ENCODE data around the gene ZNF649. TPM values are rescaled to one million over a fixed set of nuclear protein-coding genes. Genes with fewer than 3 reads are reported as not detected.
A peak's percentile ranks its signal among the peaks of the same experiment; 100 is the strongest.

ZNF649 gene
- total RNA-seq, 4 donors from 2014 or later = 9.1 to 15.0 (median 13.6) TPM

GRCh38 chr19:51903192-51903591, 1.6 kb downstream of the ZNF649 start:
- 67% methylated on average over 8 of the region's 8 CpGs for WGBS
- H3K36me3 ChIP-seq = peaks cover 17 to 36% (median 23%) of the 10 kb centered on the region in 4 donors
- peaks cover 8 to 20% (median 15%) of the 10 kb centered on the region in 4 donors for H3K4me1 ChIP-seq
- intact Hi-C loops (cut with DNase I) = no loop called here
- H3K4me3 ChIP-seq = peak overlapping the region; percentile 66 to 72 (median 70)
- H3K27ac ChIP-seq (replicated peaks in 1 of 4) = peak overlapping the region in 2 of 4 donors; percentile 88
- TF ChIP-seq CTCF (IDR thresholded peaks at IDR 0.05) (no peak), POLR2A (IDR thresholded peaks at IDR 0.05; ENCODE audit: low read depth) (no peak), EP300 (IDR thresholded peaks at IDR 0.05) (no peak), POLR2AphosphoS5 (IDR thresholded peaks at IDR 0.05) (no peak)
- H3K9me3 ChIP-seq = peaks cover 0 to 22% (median 7%) of the 10 kb centered on the region in 4 donors
- peaks cover 0 to 20% (median 0%) of the 10 kb centered on the region in 4 donors for H3K27me3 ChIP-seq
- no peak for DNase-seq (ENCODE audit: extremely low spot score)

- H3K27ac ChIP-seq (replicated peaks in 1 of 4) = no peak overlapping the region
- no peak overlapping the region for H3K4me3 ChIP-seq
- H3K4me1 ChIP-seq = peaks cover 8 to 20% (median 15%) of the 10 kb centered on the region in 4 donors
- intact Hi-C loops (cut with DNase I) = no loop called here
- H3K36me3 ChIP-seq = peaks cover 28 to 50% (median 36%) of the 10 kb centered on the region in 4 donors
- H3K9me3 ChIP-seq = peaks cover 0 to 27% (median 7%) of the 10 kb centered on the region in 4 donors
- DNase-seq (ENCODE audit: extremely low spot score) = no peak
- 89% methylated on average over 4 of the region's 4 CpGs for WGBS
- TF ChIP-seq CTCF (IDR thresholded peaks at IDR 0.05) (no peak), EP300 (IDR thresholded peaks at IDR 0.05) (no peak), POLR2A (IDR thresholded peaks at IDR 0.05; ENCODE audit: low read depth) (no peak), POLR2AphosphoS5 (IDR thresholded peaks at IDR 0.05) (no peak)
- H3K27me3 ChIP-seq = peaks cover 0 to 7% (median 0%) of the 10 kb centered on the region in 4 donors
Observed at GRCh38 chr19:51901860-51902259, 3.0 kb downstream of the ZNF649 start.

DNA sequence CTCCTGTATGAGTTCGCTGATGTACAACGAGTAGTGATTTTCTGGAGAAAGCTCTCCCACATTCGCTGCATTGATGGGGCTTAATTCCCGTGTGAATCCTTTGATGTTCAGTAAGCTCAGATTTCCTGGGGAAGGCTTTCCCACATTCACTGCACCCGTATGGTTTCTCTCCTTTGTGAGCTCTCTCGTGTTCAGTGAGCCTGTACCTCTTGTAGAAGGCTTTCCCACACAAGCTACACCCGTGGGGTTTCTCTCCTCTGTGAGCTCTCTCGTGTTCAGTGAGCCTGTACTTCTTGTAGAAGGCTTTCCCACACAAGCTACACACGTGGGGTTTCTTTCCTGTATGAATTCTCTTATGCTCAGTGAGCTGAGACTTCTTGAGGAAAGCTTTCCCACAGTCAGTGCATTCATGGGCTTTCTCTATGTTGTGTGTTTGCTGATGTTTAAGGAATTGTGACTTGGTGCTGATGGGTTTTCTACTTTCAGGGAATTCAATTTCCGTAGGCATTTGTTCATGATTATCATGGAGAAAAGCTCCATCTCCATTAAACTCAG, 13.5 kb downstream of the ZNF649 start:
- H3K36me3 ChIP-seq = peaks cover 61 to 76% (median 69%) of the 10 kb centered on the region in 4 donors
- 98% methylated on average over 10 of the region's 10 CpGs for WGBS

DNA sequence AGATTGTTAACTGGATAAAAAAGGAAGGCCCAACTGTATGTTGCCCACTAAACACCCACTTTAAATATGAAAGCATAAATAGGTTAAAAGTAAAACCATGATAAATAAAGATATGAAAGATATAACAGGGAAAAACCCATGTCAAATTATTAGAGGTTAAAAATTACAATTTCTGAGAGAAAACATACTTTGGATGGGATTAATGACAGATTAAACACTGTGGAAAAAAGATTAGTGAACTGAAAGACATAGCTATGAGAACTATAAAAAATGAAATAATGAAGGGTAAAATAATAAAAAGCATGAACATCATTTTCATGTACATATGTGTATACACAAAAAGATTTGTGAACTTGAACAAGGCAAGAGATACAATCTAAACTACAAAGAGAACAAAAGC, 14.9 kb downstream of the ZNF649 start:
- intact Hi-C loops (cut with DNase I) = loop anchor here (5.0 kb wide), 1 partner anchor 37 kb away; the partner anchor contains the start of gene ZNF613
- no peaks in the 10 kb centered on the region for H3K27me3 ChIP-seq
- no peak overlapping the region for H3K4me3 ChIP-seq
- DNase-seq (ENCODE audit: extremely low spot score) = no peak
- no peak overlapping the region for H3K27ac ChIP-seq (replicated peaks in 1 of 4)
- peaks cover 0 to 60% (median 46%) of the 10 kb centered on the region in 4 donors for H3K9me3 ChIP-seq
- peaks cover 48 to 63% (median 56%) of the 10 kb centered on the region in 4 donors for H3K36me3 ChIP-seq
- H3K4me1 ChIP-seq = peaks cover 0 to 15% (median 14%) of the 10 kb centered on the region in 4 donors
- TF ChIP-seq POLR2A (IDR thresholded peaks at IDR 0.05; ENCODE audit: low read depth) = no peak
- no peak for TF ChIP-seq EP300 (IDR thresholded peaks at IDR 0.05)

More for the DNA sequence above, 13.5 kb downstream of the ZNF649 start:
- no peak for DNase-seq (ENCODE audit: extremely low spot score)
- H3K4me1 ChIP-seq = peaks cover 0 to 15% (median 14%) of the 10 kb centered on the region in 4 donors
- TF ChIP-seq EP300 (IDR thresholded peaks at IDR 0.05) (no peak), POLR2A (IDR thresholded peaks at IDR 0.05; ENCODE audit: low read depth) (no peak), POLR2AphosphoS5 (IDR thresholded peaks at IDR 0.05) (no peak), CTCF (IDR thresholded peaks at IDR 0.05) (no peak)
- intact Hi-C loops (cut with DNase I) = no loop called here
- H3K27ac ChIP-seq (replicated peaks in 1 of 4) = no peak overlapping the region
- H3K9me3 ChIP-seq = peaks cover 0 to 60% (median 47%) of the 10 kb centered on the region in 4 donors
- H3K4me3 ChIP-seq = no peak overlapping the region
- H3K27me3 ChIP-seq = no peaks in the 10 kb centered on the region

Data from esophagus muscularis mucosa (tissue), 4 donors.